ENCODE measurements around the gene PTGER1.
A peak's percentile ranks its signal among the peaks of the same experiment; 100 is the strongest.

Gene PTGER1

GRCh38 chr19:14516746-14517438 is 41.7 kb upstream of the PTGER1 start:
- Histone ChIP-seq H3K79me2 (ENCODE audit: control insufficient read depth, low read length) (peaks cover 31% of the 10 kb centered on the region), H3K4me1 (ENCODE audit: control insufficient read depth, low read length) (peaks cover 38% of the 10 kb centered on the region), H3K9me3 (ENCODE audit: control insufficient read depth, insufficient read depth, low read length) (no peaks in the 10 kb centered on the region), H3K27me3 (ENCODE audit: control insufficient read depth, low read length) (no peaks in the 10 kb centered on the region), H3K27ac (ENCODE audit: low read depth, low read length) (no peak overlapping the region), H4K20me1 (ENCODE audit: control insufficient read depth, insufficient read depth, low read depth, low read length) (peaks cover 30% of the 10 kb centered on the region), H3K4me2 (ENCODE audit: low read length) (peak overlapping the region; percentile 69), H3K36me3 (ENCODE audit: control insufficient read depth, low read length) (peaks cover 49% of the 10 kb centered on the region), H3K4me3 (ENCODE audit: low read length) (peak overlapping the region; percentile 95), H3F3A (ENCODE audit: control insufficient read depth, insufficient read depth) (peaks cover 22% of the 10 kb centered on the region), H3K9me2 (replicated peaks; ENCODE audit: control insufficient read depth, low read length) (no peaks in the 10 kb centered on the region)
- TF ChIP-seq EZH2phosphoT487 (IDR thresholded peaks at IDR 0.05; ENCODE audit: borderline replicate concordance, low read length) (no peak), CTCF (IDR thresholded peaks at IDR 0.05; ENCODE audit: low read depth, low read length, poor library complexity, severe bottlenecking) (no peak)

GRCh38 chr19:14516048-14516534 is 40.9 kb upstream of the PTGER1 start:
- H3K27ac ChIP-seq (ENCODE audit: low read depth, low read length), result no peak overlapping the region
- peaks cover 34% of the 10 kb centered on the region for H3K4me1 ChIP-seq (ENCODE audit: control insufficient read depth, low read length)
- H3K27me3 ChIP-seq (ENCODE audit: control insufficient read depth, low read length), result no peaks in the 10 kb centered on the region
- no peaks in the 10 kb centered on the region for H3K9me3 ChIP-seq (ENCODE audit: control insufficient read depth, insufficient read depth, low read length)
- peak overlapping the region; percentile 69 for H3K4me2 ChIP-seq (ENCODE audit: low read length)
- peaks cover 31% of the 10 kb centered on the region for H3K79me2 ChIP-seq (ENCODE audit: control insufficient read depth, low read length)
- H3K9me2 ChIP-seq (replicated peaks; ENCODE audit: control insufficient read depth, low read length), result no peaks in the 10 kb centered on the region
- no peak for TF ChIP-seq CTCF (IDR thresholded peaks at IDR 0.05; ENCODE audit: low read depth, low read length, poor library complexity, severe bottlenecking)
- no peak for TF ChIP-seq EZH2phosphoT487 (IDR thresholded peaks at IDR 0.05; ENCODE audit: borderline replicate concordance, low read length)
- peak overlapping the region; percentile 95 for H3K4me3 ChIP-seq (ENCODE audit: low read length)
- peaks cover 30% of the 10 kb centered on the region for H4K20me1 ChIP-seq (ENCODE audit: control insufficient read depth, insufficient read depth, low read depth, low read length)
- peaks cover 49% of the 10 kb centered on the region for H3K36me3 ChIP-seq (ENCODE audit: control insufficient read depth, low read length)
- H3F3A ChIP-seq (ENCODE audit: control insufficient read depth, insufficient read depth), result peaks cover 19% of the 10 kb centered on the region

GRCh38 chr19:14515501-14516047 is 40.4 kb upstream of the PTGER1 start:
- Histone ChIP-seq H4K20me1 (ENCODE audit: control insufficient read depth, insufficient read depth, low read depth, low read length) (peaks cover 30% of the 10 kb centered on the region), H3K4me2 (ENCODE audit: low read length) (peak overlapping the region; percentile 69), H3K79me2 (ENCODE audit: control insufficient read depth, low read length) (peaks cover 31% of the 10 kb centered on the region), H3K27me3 (ENCODE audit: control insufficient read depth, low read length) (no peaks in the 10 kb centered on the region), H3K9me2 (replicated peaks; ENCODE audit: control insufficient read depth, low read length) (no peaks in the 10 kb centered on the region), H3K4me1 (ENCODE audit: control insufficient read depth, low read length) (peaks cover 34% of the 10 kb centered on the region), H3F3A (ENCODE audit: control insufficient read depth, insufficient read depth) (peaks cover 17% of the 10 kb centered on the region), H3K9me3 (ENCODE audit: control insufficient read depth, insufficient read depth, low read length) (no peaks in the 10 kb centered on the region), H3K4me3 (ENCODE audit: low read length) (peak overlapping the region; percentile 95; the same call in 1 of the 2 replicates), H3K27ac (ENCODE audit: low read depth, low read length) (no peak overlapping the region), H3K36me3 (ENCODE audit: control insufficient read depth, low read length) (peaks cover 49% of the 10 kb centered on the region)
- no peak for TF ChIP-seq EZH2phosphoT487 (IDR thresholded peaks at IDR 0.05; ENCODE audit: borderline replicate concordance, low read length)
- TF ChIP-seq CTCF (IDR thresholded peaks at IDR 0.05; ENCODE audit: low read depth, low read length, poor library complexity, severe bottlenecking), result no peak
